Retinal pigment epithelial cell (primary cell): ENCODE results near the gene DELE1.

Experiments
- DNase-seq: peaks from one replicate; pipeline ENCODE4 v3.0.0-alpha.2; 2010; ENCODE audit warnings: low read depth
- H3K4me3 ChIP-seq: 2 replicates; pipeline ENCODE4 v1.5.1; 2011; ENCODE audit warnings: mild to moderate bottlenecking, low read length, control low read depth, moderate library complexity
- TF ChIP-seq, protein P1 (sequence below): conservative IDR thresholded peaks from 2 replicates; pipeline ENCODE4 v1.5.1; 2011; ENCODE audit warnings: low read depth, low read length, control low read depth, inconsistent platforms

The DELE1 gene

DNA sequence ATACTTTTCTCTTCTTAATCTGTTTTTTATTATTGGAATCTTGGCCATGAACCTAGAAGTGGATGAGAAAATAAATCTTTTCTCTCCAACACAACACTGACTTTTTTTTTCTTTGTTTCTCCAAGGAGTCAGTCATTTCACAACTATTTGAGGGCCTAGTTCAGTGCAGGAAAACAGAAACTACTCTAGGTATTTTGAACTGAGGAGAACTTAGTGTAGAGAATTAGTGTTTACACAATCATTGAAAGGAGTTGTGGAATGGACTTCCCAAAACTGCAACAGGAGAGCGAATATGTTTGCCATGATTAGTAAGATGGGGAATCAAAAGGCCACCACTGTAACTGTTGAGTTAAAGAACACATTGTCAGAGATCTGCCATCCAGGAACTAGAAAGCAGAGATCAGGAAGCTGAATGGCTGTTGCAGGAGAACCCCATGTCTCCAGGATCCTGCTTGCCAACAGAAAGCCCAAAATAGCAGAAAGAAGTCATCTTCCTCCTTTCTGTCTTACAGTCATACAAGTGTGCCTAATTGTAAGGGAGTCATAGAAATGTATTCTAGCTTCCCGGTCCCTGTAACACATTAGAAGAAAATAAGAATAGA, 25.1 kb upstream of the DELE1 start:
- no peak overlapping the region for H3K4me3 ChIP-seq
- no peak for DNase-seq
- TF ChIP-seq, protein P1, sequence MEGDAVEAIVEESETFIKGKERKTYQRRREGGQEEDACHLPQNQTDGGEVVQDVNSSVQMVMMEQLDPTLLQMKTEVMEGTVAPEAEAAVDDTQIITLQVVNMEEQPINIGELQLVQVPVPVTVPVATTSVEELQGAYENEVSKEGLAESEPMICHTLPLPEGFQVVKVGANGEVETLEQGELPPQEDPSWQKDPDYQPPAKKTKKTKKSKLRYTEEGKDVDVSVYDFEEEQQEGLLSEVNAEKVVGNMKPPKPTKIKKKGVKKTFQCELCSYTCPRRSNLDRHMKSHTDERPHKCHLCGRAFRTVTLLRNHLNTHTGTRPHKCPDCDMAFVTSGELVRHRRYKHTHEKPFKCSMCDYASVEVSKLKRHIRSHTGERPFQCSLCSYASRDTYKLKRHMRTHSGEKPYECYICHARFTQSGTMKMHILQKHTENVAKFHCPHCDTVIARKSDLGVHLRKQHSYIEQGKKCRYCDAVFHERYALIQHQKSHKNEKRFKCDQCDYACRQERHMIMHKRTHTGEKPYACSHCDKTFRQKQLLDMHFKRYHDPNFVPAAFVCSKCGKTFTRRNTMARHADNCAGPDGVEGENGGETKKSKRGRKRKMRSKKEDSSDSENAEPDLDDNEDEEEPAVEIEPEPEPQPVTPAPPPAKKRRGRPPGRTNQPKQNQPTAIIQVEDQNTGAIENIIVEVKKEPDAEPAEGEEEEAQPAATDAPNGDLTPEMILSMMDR = no peak

DNA sequence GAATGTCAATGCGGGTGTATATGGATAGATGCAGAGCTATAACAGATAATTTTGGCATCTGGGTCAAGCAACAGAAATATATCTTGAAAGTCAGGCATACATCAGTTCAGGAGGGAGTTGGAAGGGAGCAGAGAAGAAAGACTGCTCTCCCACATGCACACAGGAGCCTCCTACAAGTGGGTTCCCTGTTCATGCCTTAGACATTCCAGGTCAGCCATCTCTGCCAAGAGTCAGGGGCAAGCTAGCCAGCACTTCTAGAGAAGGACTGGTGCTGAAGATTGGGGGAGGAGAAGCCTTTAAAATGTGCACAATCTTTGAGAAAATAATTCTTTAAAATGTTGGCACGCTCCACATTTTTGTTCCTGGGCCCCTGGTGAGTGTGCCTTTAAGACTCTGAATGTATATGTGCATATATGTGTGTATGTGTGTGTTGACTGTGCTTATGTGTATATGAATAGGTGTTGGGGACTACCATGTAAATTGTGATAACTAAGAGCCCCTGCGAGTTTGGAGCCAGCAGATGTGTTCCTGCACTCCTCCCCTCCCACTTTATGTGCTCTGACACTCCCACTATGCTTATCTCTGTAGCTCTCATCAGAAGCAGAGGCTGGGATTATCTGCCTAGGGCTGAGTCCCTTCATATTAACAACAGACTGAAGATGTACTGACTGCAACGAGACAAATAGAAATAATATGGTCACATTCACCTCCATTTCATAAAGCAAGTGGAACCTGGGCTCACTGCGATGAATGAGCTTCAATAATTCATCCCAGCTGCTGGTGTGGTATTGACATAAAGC, 21.5 kb upstream of the DELE1 start:
- H3K4me3 ChIP-seq = no peak overlapping the region
- TF ChIP-seq, protein P1 = no peak
- DNase-seq = no peak

DNA sequence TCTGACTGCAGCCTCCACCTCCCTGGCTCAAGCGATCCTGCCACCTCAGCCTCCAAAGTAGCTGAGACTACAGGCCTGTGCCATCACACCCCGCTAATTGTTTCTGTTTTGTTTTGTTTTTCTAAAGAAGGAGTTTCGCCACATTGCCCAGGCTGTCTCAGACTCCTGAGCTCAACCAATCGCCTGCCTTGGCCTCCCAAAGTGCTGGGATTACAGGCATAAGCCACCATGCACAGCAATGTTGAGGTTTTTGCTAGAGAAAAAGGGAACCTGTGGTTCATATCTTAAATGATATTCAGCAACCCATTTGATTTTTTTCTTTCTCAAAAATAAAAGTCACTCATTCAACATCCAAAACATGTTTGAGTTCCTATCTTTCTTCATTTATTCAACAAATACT, 20.4 kb upstream of the DELE1 start:
- TF ChIP-seq, protein P1 = no peak
- no peak overlapping the region for H3K4me3 ChIP-seq
- DNase-seq = no peak

DNA sequence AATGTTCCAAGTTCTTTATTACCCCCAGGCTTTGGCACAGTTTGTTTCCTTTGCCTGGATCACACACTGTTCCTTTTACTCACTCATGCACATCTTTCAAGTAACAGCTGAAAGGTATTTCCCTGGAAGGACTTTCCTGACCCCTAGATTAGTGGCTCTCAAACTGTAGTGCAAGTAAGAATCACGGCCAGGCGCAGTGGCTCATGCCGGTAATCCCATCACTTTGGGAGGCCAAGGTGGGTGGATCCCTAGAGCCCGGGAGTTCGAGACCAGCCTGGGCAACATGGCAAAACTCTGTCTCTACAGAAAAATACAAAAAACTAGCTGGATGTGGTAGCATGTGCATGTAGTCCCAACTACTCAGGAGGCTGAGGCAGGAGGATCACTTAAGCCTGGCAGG, 19.1 kb upstream of the DELE1 start:
- no peak for DNase-seq
- TF ChIP-seq, protein P1 = no peak
- no peak overlapping the region for H3K4me3 ChIP-seq

DNA sequence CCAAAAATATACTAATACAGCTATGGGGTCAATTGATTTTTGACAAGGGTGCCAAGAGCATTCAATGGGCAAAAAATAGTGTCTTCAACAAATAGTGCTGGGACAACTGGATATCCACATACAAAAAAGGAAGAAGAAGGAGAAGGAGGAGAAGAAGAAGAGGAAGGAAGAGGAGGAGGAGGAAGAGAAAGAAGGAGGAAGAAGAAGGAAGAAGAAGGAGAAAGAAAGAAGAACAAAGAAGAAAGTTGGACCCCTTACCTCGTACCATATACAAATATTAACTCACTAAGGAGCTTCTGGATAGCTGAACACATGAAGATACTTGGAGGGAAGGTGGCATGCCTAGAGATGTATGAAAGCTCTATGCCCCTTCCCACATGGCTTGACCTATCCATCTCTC, 17.2 kb upstream of the DELE1 start:
- TF ChIP-seq, protein P1 = no peak
- H3K4me3 ChIP-seq = no peak overlapping the region
- no peak for DNase-seq

DNA sequence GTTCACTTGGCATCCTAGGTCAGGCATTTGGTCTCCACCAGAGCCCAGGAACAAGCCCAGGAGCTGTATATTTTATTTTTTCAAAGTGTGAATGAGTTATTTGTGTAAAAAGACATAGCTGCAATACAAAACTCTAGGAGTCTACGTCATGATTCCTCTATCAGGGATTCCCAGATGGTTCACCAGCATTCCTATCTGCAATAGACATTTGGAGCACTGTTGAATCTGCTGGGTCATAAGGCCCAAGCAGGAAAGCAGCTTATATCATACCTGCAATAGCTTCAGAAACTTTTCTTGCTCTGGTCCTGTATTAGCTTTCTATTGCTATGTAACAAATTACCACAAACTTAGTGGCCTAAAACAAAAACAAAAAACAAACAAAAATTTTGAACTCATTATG, 16.7 kb upstream of the DELE1 start:
- TF ChIP-seq, protein P1 = no peak
- DNase-seq = no peak

DNA sequence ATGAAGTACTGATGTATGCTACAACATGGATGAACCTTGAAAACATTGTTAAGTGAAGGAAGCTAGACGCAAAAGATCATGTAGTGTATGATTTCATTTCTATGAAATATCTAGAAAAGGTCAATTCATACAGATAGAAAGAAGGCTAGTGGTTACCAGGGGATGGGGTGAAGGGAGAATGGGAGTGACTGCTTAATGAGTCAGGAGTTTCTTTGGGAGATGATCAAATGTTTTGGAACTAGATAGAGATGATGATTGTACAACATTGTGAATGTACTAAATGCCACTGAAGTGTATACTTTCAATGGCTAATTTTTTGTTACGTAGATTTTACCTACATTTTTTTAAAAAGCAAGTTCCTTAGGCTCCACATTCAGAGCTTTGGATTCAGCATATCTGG, 14.9 kb upstream of the DELE1 start:
- TF ChIP-seq, protein P1 = no peak
- no peak for DNase-seq

More for the DNA sequence above, 16.7 kb upstream of the DELE1 start:
- no peak overlapping the region for H3K4me3 ChIP-seq

More for the DNA sequence above, 14.9 kb upstream of the DELE1 start:
- H3K4me3 ChIP-seq = no peak overlapping the region
